Liver (tissue), 9 donors: ENCODE results near the gene GALNT10. TPM values are rescaled to one million over a fixed set of nuclear protein-coding genes. Genes with fewer than 3 reads are reported as not detected.

Source experiments
- DNase-seq: peaks from one replicate; pipeline ENCODE4 v3.0.0-alpha.2; 2017; ENCODE audit warnings: low spot score
- H3K27ac ChIP-seq, 2 donors: one replicate each; pipeline ENCODE4 v1.7.0; 2013; ENCODE audit warnings: inconsistent platforms in 2 of 2, low read length in 2 of 2, control low read depth in 1 of 2, low read depth in 1 of 2, mild to moderate bottlenecking in 1 of 2
- H3K27me3 ChIP-seq, 4 donors: one replicate each; pipeline versions ENCODE4 v1.6.1 to v1.7.0; 2013; ENCODE audit warnings: low read length in 3 of 4, inconsistent platforms in 1 of 4, mild to moderate bottlenecking in 1 of 4, moderate library complexity in 1 of 4; ENCODE audit not compliant: control insufficient read depth in 4 of 4, insufficient read depth in 4 of 4
- H3K36me3 ChIP-seq, 4 donors: one replicate each; pipeline versions ENCODE4 v1.6.1 to v1.7.0; 2013; ENCODE audit warnings: low read length in 3 of 4, mild to moderate bottlenecking in 3 of 4, low read depth in 1 of 4, moderate library complexity in 1 of 4; ENCODE audit not compliant: control insufficient read depth in 4 of 4, insufficient read depth in 3 of 4
- H3K4me1 ChIP-seq, 4 donors: one replicate each; pipeline versions ENCODE4 v1.6.1 to v1.7.0; 2013; ENCODE audit warnings: low read length in 3 of 4, mild to moderate bottlenecking in 3 of 4, moderate library complexity in 1 of 4; ENCODE audit not compliant: control insufficient read depth in 4 of 4, insufficient read depth in 4 of 4
- H3K4me3 ChIP-seq, 3 donors: one replicate each; pipeline versions ENCODE4 v1.6.1 to v1.7.0; 2013; ENCODE audit warnings: low read length in 3 of 3, control low read depth in 1 of 3, low read depth in 1 of 3, mild to moderate bottlenecking in 1 of 3
- H3K9ac ChIP-seq, 2 donors: one replicate each; pipeline ENCODE4 v1.7.0; 2013; ENCODE audit warnings: low read length in 2 of 2, mild to moderate bottlenecking in 2 of 2, moderate library complexity in 2 of 2, control low read depth in 1 of 2, low read depth in 1 of 2
- H3K9me3 ChIP-seq, 4 donors: one replicate each; pipeline versions ENCODE4 v1.6.1 to v1.7.0; 2013; ENCODE audit warnings: low read length in 3 of 4; ENCODE audit not compliant: control insufficient read depth in 4 of 4
- EGR1 ChIP-seq, 2 donors: IDR thresholded peaks; 2 replicates each; pipeline ENCODE4 v1.6.1; 2016 to 2018; ENCODE audit warnings: antibody characterized with exemption in 2 of 2, low read depth in 2 of 2
- FOXA1 ChIP-seq: IDR thresholded peaks from 2 replicates; pipeline ENCODE4 v1.6.1; 2016; ENCODE audit warnings: antibody characterized with exemption
- FOXA2 ChIP-seq: IDR thresholded peaks from 2 replicates; pipeline ENCODE4 v1.6.1; 2016; ENCODE audit warnings: antibody characterized with exemption
- GABPA ChIP-seq, 2 donors: IDR thresholded peaks in 1 of 2; conservative IDR thresholded peaks in 1 of 2; 2 replicates each; pipeline ENCODE4 v1.6.1; 2016; ENCODE audit warnings: antibody characterized with exemption in 2 of 2, mild to moderate bottlenecking in 1 of 2, moderate library complexity in 1 of 2
- HNF4A ChIP-seq, 2 donors: conservative IDR thresholded peaks; 2 replicates each; pipeline ENCODE4 v1.6.1; 2016; ENCODE audit warnings: antibody characterized with exemption in 2 of 2, mild to moderate bottlenecking in 2 of 2
- HNF4G ChIP-seq: IDR thresholded peaks from 2 replicates; pipeline ENCODE4 v1.6.1; 2016; ENCODE audit warnings: antibody characterized with exemption
- NR2F2 ChIP-seq: IDR thresholded peaks from 2 replicates; pipeline ENCODE4 v1.6.1; 2016; ENCODE audit warnings: antibody characterized with exemption
- RAD21 ChIP-seq, 2 donors: IDR thresholded peaks; 2 replicates each; pipeline ENCODE4 v1.6.1; 2016; ENCODE audit warnings: antibody characterized with exemption in 2 of 2, mild to moderate bottlenecking in 2 of 2
- RXRA ChIP-seq, 2 donors: IDR thresholded peaks; 2 replicates each; pipeline ENCODE4 v1.6.1; 2017 to 2018; ENCODE audit warnings: antibody characterized with exemption in 2 of 2, mild to moderate bottlenecking in 1 of 2
- SP1 ChIP-seq: IDR thresholded peaks from 2 replicates; pipeline ENCODE4 v1.6.1; 2018; ENCODE audit warnings: antibody characterized with exemption, mild to moderate bottlenecking
- TAF1 ChIP-seq: conservative IDR thresholded peaks from 2 replicates; pipeline ENCODE4 v1.6.1; 2016; ENCODE audit warnings: antibody characterized with exemption, mild to moderate bottlenecking
- WGBS: extraction: QIAGEN DNeasy Blood & Tissue Kit; methylation state at CpG from one replicate; pipeline ENCODE4 v1.1.7; 2013; 5-methylcytosine and 5-hydroxymethylcytosine counted together
- polyA plus RNA-seq, 2 donors: library from polyadenylated mRNA; stranded (reverse) in 1 of 2; unstranded in 1 of 2; fragments of 200-250 nt in 1 of 2; fragments of >200 nt in 1 of 2; fragmentation: Nextera tagmentation in 1 of 2; extraction: Ambion mirVana in 1 of 2; gene quantifications; one replicate each; pipeline versions ENCODE4 v1.2.1 to v1.2.3, GENCODE V29; 2013 to 2015
- total RNA-seq, 2 donors: library from RNA; depleted of rRNA; stranded (reverse); fragments of >200 nt; gene quantifications; one replicate each; pipeline ENCODE4 v1.2.3, GENCODE V29; 2014
- TF ChIP-seq, protein P1 (sequence below): IDR thresholded peaks from 2 replicates; pipeline ENCODE4 v1.6.1; 2016; ENCODE audit warnings: antibody characterized with exemption, mild to moderate bottlenecking
- TF ChIP-seq, protein P2 (sequence below): IDR thresholded peaks from 2 replicates; pipeline ENCODE4 v1.6.1; 2016; ENCODE audit warnings: antibody characterized with exemption
- TF ChIP-seq, protein P3 (sequence below): fragments of 150-350 bp; IDR thresholded peaks from 2 replicates; pipeline ENCODE4 v1.5.1; 2017; ENCODE audit warnings: improper control_type of control experiment, low read depth, low read length; ENCODE audit not compliant: missing input control
- TF ChIP-seq, protein P4 (sequence below): IDR thresholded peaks from 2 replicates; pipeline ENCODE4 v1.6.1; 2016; ENCODE audit warnings: antibody characterized with exemption
- donor health status: healthy.
- donor health status: healthy.
- donor health status: healthy.
- donor health status: healthy.
- donor health status: healthy.

GALNT10 gene
- total and polyA plus RNA-seq, 4 donors = 1.1 to 17.8 (median 5.3) TPM

DNA sequence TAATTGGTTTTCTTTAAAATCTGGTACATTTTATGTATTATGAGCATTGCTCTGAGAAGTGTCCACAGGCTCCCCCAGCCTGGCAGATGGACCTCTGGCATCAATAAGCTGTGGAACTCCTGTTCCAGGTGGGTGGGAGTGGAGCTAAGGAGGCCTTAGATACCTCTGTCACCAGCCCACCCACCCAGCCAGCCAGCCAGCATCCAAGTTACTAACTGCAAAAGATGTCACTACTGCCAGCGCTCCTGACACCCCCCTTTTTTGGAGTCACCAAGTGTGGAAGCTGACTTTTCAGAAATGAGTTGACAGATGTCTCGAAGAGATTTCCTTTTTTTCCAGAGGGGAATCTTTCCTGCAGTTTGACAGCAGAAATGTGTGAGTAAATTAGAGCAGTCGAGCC is 111.2 kb downstream of the GALNT10 start (continued):
- TF ChIP-seq, protein P1, sequence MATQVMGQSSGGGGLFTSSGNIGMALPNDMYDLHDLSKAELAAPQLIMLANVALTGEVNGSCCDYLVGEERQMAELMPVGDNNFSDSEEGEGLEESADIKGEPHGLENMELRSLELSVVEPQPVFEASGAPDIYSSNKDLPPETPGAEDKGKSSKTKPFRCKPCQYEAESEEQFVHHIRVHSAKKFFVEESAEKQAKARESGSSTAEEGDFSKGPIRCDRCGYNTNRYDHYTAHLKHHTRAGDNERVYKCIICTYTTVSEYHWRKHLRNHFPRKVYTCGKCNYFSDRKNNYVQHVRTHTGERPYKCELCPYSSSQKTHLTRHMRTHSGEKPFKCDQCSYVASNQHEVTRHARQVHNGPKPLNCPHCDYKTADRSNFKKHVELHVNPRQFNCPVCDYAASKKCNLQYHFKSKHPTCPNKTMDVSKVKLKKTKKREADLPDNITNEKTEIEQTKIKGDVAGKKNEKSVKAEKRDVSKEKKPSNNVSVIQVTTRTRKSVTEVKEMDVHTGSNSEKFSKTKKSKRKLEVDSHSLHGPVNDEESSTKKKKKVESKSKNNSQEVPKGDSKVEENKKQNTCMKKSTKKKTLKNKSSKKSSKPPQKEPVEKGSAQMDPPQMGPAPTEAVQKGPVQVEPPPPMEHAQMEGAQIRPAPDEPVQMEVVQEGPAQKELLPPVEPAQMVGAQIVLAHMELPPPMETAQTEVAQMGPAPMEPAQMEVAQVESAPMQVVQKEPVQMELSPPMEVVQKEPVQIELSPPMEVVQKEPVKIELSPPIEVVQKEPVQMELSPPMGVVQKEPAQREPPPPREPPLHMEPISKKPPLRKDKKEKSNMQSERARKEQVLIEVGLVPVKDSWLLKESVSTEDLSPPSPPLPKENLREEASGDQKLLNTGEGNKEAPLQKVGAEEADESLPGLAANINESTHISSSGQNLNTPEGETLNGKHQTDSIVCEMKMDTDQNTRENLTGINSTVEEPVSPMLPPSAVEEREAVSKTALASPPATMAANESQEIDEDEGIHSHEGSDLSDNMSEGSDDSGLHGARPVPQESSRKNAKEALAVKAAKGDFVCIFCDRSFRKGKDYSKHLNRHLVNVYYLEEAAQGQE = no peak

DNA sequence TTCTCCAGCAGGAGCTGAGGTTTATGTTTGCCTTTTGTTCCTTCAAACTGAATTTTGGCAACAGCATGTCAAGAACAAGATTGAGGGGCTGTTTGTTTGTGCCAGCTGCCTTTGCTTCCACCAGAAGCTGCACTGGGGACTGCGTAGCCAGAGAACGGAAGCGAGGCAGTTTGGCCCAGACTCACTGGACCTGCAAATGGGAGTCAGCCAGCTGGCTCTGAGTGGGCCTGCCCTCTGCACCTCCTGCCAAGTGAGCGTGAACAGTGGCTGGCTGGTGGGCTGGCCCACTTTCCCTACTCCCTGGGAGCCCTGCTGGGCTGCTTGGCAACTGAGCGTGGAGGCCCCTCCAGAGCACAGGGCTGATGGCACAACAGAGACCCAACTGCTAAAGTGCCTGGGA is 111.6 kb downstream of the GALNT10 start:
- no peak overlapping the region for H3K27ac ChIP-seq
- DNase-seq = no peak

More for the DNA sequence above, 111.6 kb downstream of the GALNT10 start:
- 85% methylated on average over 5 of the region's 5 CpGs for WGBS
- Histone ChIP-seq H3K36me3 (peaks cover 0 to 3% (median 0%) of the 10 kb centered on the region in 4 donors), H3K9ac (no peak overlapping the region), H3K4me1 (no peaks in the 10 kb centered on the region), H3K4me3 (no peak overlapping the region), H3K27me3 (no peaks in the 10 kb centered on the region), H3K9me3 (peaks cover 0 to 2% (median 0%) of the 10 kb centered on the region in 4 donors)
- no peak for TF ChIP-seq RXRA (IDR thresholded peaks at IDR 0.05)
- TF ChIP-seq HNF4A (conservative IDR thresholded peaks at IDR 0.05) = no peak
- TF ChIP-seq TAF1 = no peak
- no peak for TF ChIP-seq GABPA (IDR thresholded peaks at IDR 0.05 in 1 of 2, conservative IDR thresholded peaks at IDR 0.05 in 1 of 2)
- TF ChIP-seq FOXA1 = no peak
- TF ChIP-seq, protein P2, sequence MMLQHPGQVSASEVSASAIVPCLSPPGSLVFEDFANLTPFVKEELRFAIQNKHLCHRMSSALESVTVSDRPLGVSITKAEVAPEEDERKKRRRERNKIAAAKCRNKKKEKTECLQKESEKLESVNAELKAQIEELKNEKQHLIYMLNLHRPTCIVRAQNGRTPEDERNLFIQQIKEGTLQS = no peak
- TF ChIP-seq SP1 = no peak
- no peak for TF ChIP-seq HNF4G
- no peak for TF ChIP-seq EGR1 (IDR thresholded peaks at IDR 0.05; ENCODE audit: low read depth in 2 of 2)
- TF ChIP-seq, protein P3, sequence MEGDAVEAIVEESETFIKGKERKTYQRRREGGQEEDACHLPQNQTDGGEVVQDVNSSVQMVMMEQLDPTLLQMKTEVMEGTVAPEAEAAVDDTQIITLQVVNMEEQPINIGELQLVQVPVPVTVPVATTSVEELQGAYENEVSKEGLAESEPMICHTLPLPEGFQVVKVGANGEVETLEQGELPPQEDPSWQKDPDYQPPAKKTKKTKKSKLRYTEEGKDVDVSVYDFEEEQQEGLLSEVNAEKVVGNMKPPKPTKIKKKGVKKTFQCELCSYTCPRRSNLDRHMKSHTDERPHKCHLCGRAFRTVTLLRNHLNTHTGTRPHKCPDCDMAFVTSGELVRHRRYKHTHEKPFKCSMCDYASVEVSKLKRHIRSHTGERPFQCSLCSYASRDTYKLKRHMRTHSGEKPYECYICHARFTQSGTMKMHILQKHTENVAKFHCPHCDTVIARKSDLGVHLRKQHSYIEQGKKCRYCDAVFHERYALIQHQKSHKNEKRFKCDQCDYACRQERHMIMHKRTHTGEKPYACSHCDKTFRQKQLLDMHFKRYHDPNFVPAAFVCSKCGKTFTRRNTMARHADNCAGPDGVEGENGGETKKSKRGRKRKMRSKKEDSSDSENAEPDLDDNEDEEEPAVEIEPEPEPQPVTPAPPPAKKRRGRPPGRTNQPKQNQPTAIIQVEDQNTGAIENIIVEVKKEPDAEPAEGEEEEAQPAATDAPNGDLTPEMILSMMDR = no peak
- no peak for TF ChIP-seq NR2F2
- TF ChIP-seq, protein P1 = no peak
- TF ChIP-seq, protein P4, sequence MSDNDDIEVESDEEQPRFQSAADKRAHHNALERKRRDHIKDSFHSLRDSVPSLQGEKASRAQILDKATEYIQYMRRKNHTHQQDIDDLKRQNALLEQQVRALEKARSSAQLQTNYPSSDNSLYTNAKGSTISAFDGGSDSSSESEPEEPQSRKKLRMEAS = no peak
- TF ChIP-seq FOXA2 = no peak
- no peak for TF ChIP-seq RAD21 (IDR thresholded peaks at IDR 0.05)
